Kidney epithelial cell (primary cell): Measurements from ENCODE around the gene DCDC2. TPM values are rescaled to one million over a fixed set of nuclear protein-coding genes. Genes with fewer than 3 reads are reported as not detected.

Source experiments
- DNase-seq: peaks from one replicate; pipeline ENCODE4 v3.0.0-alpha.2; 2010; ENCODE audit warnings: low read depth
- H3K27me3 ChIP-seq: 2 replicates; pipeline ENCODE4 v1.6.0; 2011; ENCODE audit warnings: low read length; ENCODE audit not compliant: control insufficient read depth, insufficient read depth
- H3K36me3 ChIP-seq: 2 replicates; pipeline ENCODE4 v1.5.1; 2011; ENCODE audit warnings: low read length; ENCODE audit not compliant: control insufficient read depth, insufficient read depth
- H3K4me3 ChIP-seq: 2 replicates; pipeline ENCODE4 v1.5.1; 2011; ENCODE audit warnings: low read depth, mild to moderate bottlenecking, control low read depth, low read length
- CTCF ChIP-seq: IDR thresholded peaks from 2 replicates; pipeline ENCODE4 v1.5.1; 2011; ENCODE audit warnings: mild to moderate bottlenecking, moderate library complexity, low read length, control low read depth, inconsistent platforms; ENCODE audit not compliant: insufficient read depth, poor library complexity, severe bottlenecking
- total RNA-seq: library from RNA; depleted of rRNA; stranded (reverse); fragments of >200 nt; gene quantifications from 2 replicates; pipeline ENCODE4 v1.2.3, GENCODE V29; 2015

The DCDC2 gene
- total RNA-seq, 1 donor from 2014 or later: 43.9 TPM

GRCh38 chr6:24397631-24398030 lies 39.8 kb upstream of the DCDC2 start:
- no peak for DNase-seq
- TF ChIP-seq CTCF: no peak

GRCh38 chr6:24396824-24397223 lies 39.0 kb upstream of the DCDC2 start:
- H3K4me3 ChIP-seq: no peak overlapping the region
- no peak for TF ChIP-seq CTCF
- H3K27me3 ChIP-seq: no peaks in the 10 kb centered on the region
- no peak for DNase-seq
- no peaks in the 10 kb centered on the region for H3K36me3 ChIP-seq

More at GRCh38 chr6:24397631-24398030, 39.8 kb upstream of the DCDC2 start:
- no peak overlapping the region for H3K4me3 ChIP-seq
- no peaks in the 10 kb centered on the region for H3K36me3 ChIP-seq
- H3K27me3 ChIP-seq: no peaks in the 10 kb centered on the region

- DNase-seq: no peak
- Histone ChIP-seq H3K4me3 (no peak overlapping the region), H3K27me3 (no peaks in the 10 kb centered on the region), H3K36me3 (no peaks in the 10 kb centered on the region)
- TF ChIP-seq CTCF: no peak
These were observed 37.0 kb upstream of the DCDC2 start for GRCh38 chr6:24394780-24395437.

GRCh38 chr6:24394061-24394779 lies 36.4 kb upstream of the DCDC2 start:
- no peak for DNase-seq
- H3K4me3 ChIP-seq: no peak overlapping the region
- H3K27me3 ChIP-seq: no peaks in the 10 kb centered on the region
- TF ChIP-seq CTCF: no peak
- H3K36me3 ChIP-seq: no peaks in the 10 kb centered on the region

GRCh38 chr6:24391756-24392405 lies 34.0 kb upstream of the DCDC2 start:
- TF ChIP-seq CTCF: no peak

GRCh38 chr6:24391208-24391607 lies 33.3 kb upstream of the DCDC2 start:
- DNase-seq: no peak
- Histone ChIP-seq H3K36me3 (no peaks in the 10 kb centered on the region), H3K27me3 (no peaks in the 10 kb centered on the region), H3K4me3 (no peak overlapping the region)
- no peak for TF ChIP-seq CTCF

More at GRCh38 chr6:24391756-24392405, 34.0 kb upstream of the DCDC2 start:
- DNase-seq: no peak
- Histone ChIP-seq H3K36me3 (no peaks in the 10 kb centered on the region), H3K4me3 (no peak overlapping the region), H3K27me3 (no peaks in the 10 kb centered on the region)
